GM19328 (cell line): Measurements from ENCODE around the gene SERPINA4.
"Not testable (repeated sequence)": the region's sequence is repeated elsewhere in the genome, so short reads cannot be mapped to it uniquely, and the experiment has no call there.

Experiments
- ATAC-seq: cut with Tn5 transposase; IDR thresholded peaks from one replicate; pipeline ENCODE4 v1.9.1; 2021; ENCODE audit warnings: mild to moderate bottlenecking, moderate library complexity; ENCODE audit not compliant: unreplicated experiment

SERPINA4 gene

GRCh38 chr14:94564381-94564780, 3.1 kb downstream of the SERPINA4 start:
- no peak for ATAC-seq

GRCh38 chr14:94568186-94568585, 6.9 kb downstream of the SERPINA4 start:
- ATAC-seq, result no peak

- ATAC-seq, result no peak
These were observed 8.2 kb downstream of the SERPINA4 start for GRCh38 chr14:94569381-94570001.

- ATAC-seq, result no peak
These were observed 8.8 kb downstream of the SERPINA4 start for GRCh38 chr14:94570002-94570400.

- ATAC-seq, result no peak
These were observed 9.2 kb downstream of the SERPINA4 start for GRCh38 chr14:94570440-94570839.

- ATAC-seq, result no peak
These were observed 10.2 kb downstream of the SERPINA4 start for GRCh38 chr14:94571395-94571794.

- ATAC-seq, result no peak
These were observed 10.7 kb downstream of the SERPINA4 start for GRCh38 chr14:94571950-94572349.

GRCh38 chr14:94572637-94573303, 11.5 kb downstream of the SERPINA4 start:
- ATAC-seq, result no peak

GRCh38 chr14:94573475-94574277, 12.4 kb downstream of the SERPINA4 start:
- no peak for ATAC-seq

- ATAC-seq, result no peak
These were observed 13.1 kb downstream of the SERPINA4 start for GRCh38 chr14:94574336-94574735.

- no peak for ATAC-seq
These were observed 14.7 kb downstream of the SERPINA4 start for GRCh38 chr14:94575730-94576585.

- ATAC-seq, result not testable (repeated sequence)
These were observed 16.2 kb downstream of the SERPINA4 start for GRCh38 chr14:94577472-94577871.

- ATAC-seq, result no peak
These were observed 17.5 kb downstream of the SERPINA4 start for GRCh38 chr14:94578712-94579111.

GRCh38 chr14:94581127-94581999, 20.1 kb downstream of the SERPINA4 start, which contains the start of gene SERPINA5:
Gene SERPINA5 (plus strand): TSS chr14:94581426. CDS start chr14:94587363, 5,937 bp downstream.
- ATAC-seq, result no peak

- ATAC-seq, result no peak
These were observed 21.0 kb downstream of the SERPINA4 start for GRCh38 chr14:94582199-94582750.

- ATAC-seq, result no peak
These were observed 21.6 kb downstream of the SERPINA4 start for GRCh38 chr14:94582851-94583250.

- no peak for ATAC-seq
These were observed 22.3 kb downstream of the SERPINA4 start for GRCh38 chr14:94583557-94583956.

GRCh38 chr14:94584591-94585280, 23.5 kb downstream of the SERPINA4 start:
- no peak for ATAC-seq

- ATAC-seq, result no peak
These were observed 25.4 kb downstream of the SERPINA4 start for GRCh38 chr14:94586635-94587034.
